GM23338 (cell line): Measurements from ENCODE around the gene ANKRD6. TPM values are rescaled to one million over a fixed set of nuclear protein-coding genes. Genes with fewer than 3 reads are reported as not detected.

Source experiments
- ATAC-seq: fragments of 200-7000 bp; cut with Tn5 transposase; 3 replicates; pipeline ENCODE4 v1.9.1; 2020
- DNase-seq: peaks from one replicate; pipeline ENCODE4 v3.0.0-alpha.2; 2015; ENCODE audit warnings: low spot score
- H2AFZ ChIP-seq: fragments of 200-600 bp; sonication (generic); 2 replicates; pipeline ENCODE4 v1.8.0; 2016; ENCODE audit warnings: antibody characterized with exemption, mild to moderate bottlenecking, moderate library complexity
- H3F3A ChIP-seq: fragments of 200-600 bp; sonication (generic); replicated peaks from 2 replicates; pipeline ENCODE4 v1.8.0; 2017; ENCODE audit warnings: antibody characterized with exemption, mixed run types, low read depth
- H3K27ac ChIP-seq: fragments of 200-600 bp; sonication (generic); 2 replicates; pipeline ENCODE4 v1.6.1; 2016; ENCODE audit warnings: low read depth
- H3K27me3 ChIP-seq: fragments of 200-600 bp; sonication (generic); 2 replicates; pipeline ENCODE4 v1.8.0; 2016; ENCODE audit warnings: mild to moderate bottlenecking, mixed run types, moderate library complexity; ENCODE audit not compliant: insufficient read depth
- H3K36me3 ChIP-seq: fragments of 200-600 bp; sonication (generic); 2 replicates; pipeline ENCODE4 v1.8.0; 2016; ENCODE audit warnings: mild to moderate bottlenecking; ENCODE audit not compliant: insufficient read depth
- H3K4me1 ChIP-seq: fragments of 200-600 bp; sonication (generic); 2 replicates; pipeline ENCODE4 v1.8.0; 2016; ENCODE audit warnings: mild to moderate bottlenecking, moderate library complexity; ENCODE audit not compliant: insufficient read depth
- H3K4me2 ChIP-seq: fragments of 200-600 bp; sonication (generic); 2 replicates; pipeline ENCODE4 v1.7.1; 2017; ENCODE audit warnings: mixed run types
- H3K4me3 ChIP-seq: fragments of 200-600 bp; sonication (generic); 2 replicates; pipeline ENCODE4 v1.6.1; 2016; ENCODE audit warnings: mixed run types
- H3K79me2 ChIP-seq: fragments of 200-600 bp; sonication (generic); replicated peaks from 2 replicates; pipeline ENCODE4 v1.8.0; 2017; ENCODE audit warnings: mild to moderate bottlenecking; ENCODE audit not compliant: insufficient read depth
- H3K9me2 ChIP-seq: fragments of 200-600 bp; sonication (generic); 2 replicates; pipeline ENCODE4 v1.8.0; 2017; ENCODE audit not compliant: insufficient read depth
- H4K20me1 ChIP-seq: fragments of 200-600 bp; sonication (generic); replicated peaks from 2 replicates; pipeline ENCODE4 v1.8.0; 2017; ENCODE audit warnings: mild to moderate bottlenecking; ENCODE audit not compliant: insufficient read depth
- H3K27ac Mint-ChIP-seq: 2 replicates; pipeline ENCODE4 v1.8.0; 2020; ENCODE audit warnings: inconsistent platforms, mild to moderate bottlenecking, moderate library complexity, mixed read lengths
- H3K27me3 Mint-ChIP-seq: 3 replicates; pipeline ENCODE4 v1.8.0; 2022; ENCODE audit warnings: low read depth, mild to moderate bottlenecking, moderate library complexity, mixed read lengths, inconsistent platforms; ENCODE audit not compliant: insufficient read depth, poor library complexity
- H3K36me3 Mint-ChIP-seq: 3 replicates; pipeline ENCODE4 v1.8.0; 2021; ENCODE audit warnings: low read depth, mild to moderate bottlenecking, inconsistent platforms, moderate library complexity, mixed read lengths
- H3K4me1 Mint-ChIP-seq: 3 replicates; pipeline ENCODE4 v1.8.0; 2020; ENCODE audit warnings: mild to moderate bottlenecking, inconsistent platforms, mixed read lengths
- H3K4me3 Mint-ChIP-seq: 3 replicates; pipeline ENCODE4 v1.8.0; 2021; ENCODE audit warnings: moderate library complexity, mild to moderate bottlenecking, inconsistent platforms, mixed read lengths
- H3K9me3 Mint-ChIP-seq: 3 replicates; pipeline ENCODE4 v1.8.0; 2020; ENCODE audit warnings: moderate library complexity, mild to moderate bottlenecking, inconsistent platforms, mixed read lengths
- CREB1 ChIP-seq: fragments of 250-450 bp; sonication (Bioruptor Pico); IDR thresholded peaks from 2 replicates; pipeline ENCODE4 v1.5.0; 2020; ENCODE audit warnings: low read depth, mild to moderate bottlenecking, moderate library complexity
- CTCF ChIP-seq, 2 experiments: fragments of 200-600 bp in 1 of 2; sonication (generic) in 1 of 2; conservative IDR thresholded peaks; 2 replicates each; pipeline versions ENCODE4 v1.5.1 to v1.6.1; 2016 to 2017; ENCODE audit warnings: antibody characterized with exemption in 2 of 2, low read depth in 2 of 2, mild to moderate bottlenecking in 2 of 2, moderate library complexity in 1 of 2
- ETS1 ChIP-seq: IDR thresholded peaks from 2 replicates; pipeline ENCODE4 v1.6.1; 2016; ENCODE audit warnings: antibody characterized with exemption
- EZH2 ChIP-seq: fragments of 200-600 bp; sonication (generic); IDR thresholded peaks from one replicate; pipeline ENCODE4 v1.8.0; 2017; ENCODE audit warnings: antibody characterized with exemption, mild to moderate bottlenecking, low read depth; ENCODE audit not compliant: unreplicated experiment
- EZH2phosphoT487 ChIP-seq: fragments of 200-600 bp; sonication (generic); IDR thresholded peaks from one replicate; pipeline ENCODE4 v1.8.1; 2018; ENCODE audit warnings: antibody characterized with exemption; ENCODE audit not compliant: unreplicated experiment
- JUNB ChIP-seq: IDR thresholded peaks from one replicate; pipeline ENCODE4 v1.6.1; 2016; ENCODE audit warnings: antibody characterized with exemption; ENCODE audit not compliant: unreplicated experiment
- NANOG ChIP-seq: IDR thresholded peaks from 2 replicates; pipeline ENCODE4 v1.6.1; 2016; ENCODE audit warnings: antibody characterized with exemption, borderline replicate concordance
- POLR2AphosphoS5 ChIP-seq: IDR thresholded peaks from 2 replicates; pipeline ENCODE4 v1.6.1; 2016; ENCODE audit warnings: antibody characterized with exemption, low read depth
- REST ChIP-seq: IDR thresholded peaks from one replicate; pipeline ENCODE4 v1.6.1; 2018; ENCODE audit warnings: antibody characterized with exemption; ENCODE audit not compliant: unreplicated experiment
- STAT1 ChIP-seq: IDR thresholded peaks from one replicate; pipeline ENCODE4 v1.6.1; 2016; ENCODE audit warnings: antibody characterized with exemption; ENCODE audit not compliant: unreplicated experiment
- ZNF114 ChIP-seq: fragments of 250-450 bp; sonication (Bioruptor Pico); IDR thresholded peaks from 2 replicates; pipeline ENCODE4 v1.5.0; 2020; ENCODE audit warnings: mild to moderate bottlenecking, moderate library complexity
- ZNF331 ChIP-seq: fragments of 250-450 bp; sonication (Bioruptor Pico); IDR thresholded peaks from 2 replicates; pipeline ENCODE4 v1.5.0; 2020; ENCODE audit warnings: low read depth, mild to moderate bottlenecking, moderate library complexity
- ZNF462 ChIP-seq: fragments of 250-450 bp; sonication (Bioruptor Pico); IDR thresholded peaks from 2 replicates; pipeline ENCODE4 v1.5.0; 2020; ENCODE audit warnings: mild to moderate bottlenecking, moderate library complexity
- polyA plus RNA-seq: library from polyadenylated mRNA; unstranded; fragments of >200 nt; fragmentation: Nextera tagmentation; extraction: Ambion mirVana; gene quantifications from 2 replicates; pipeline ENCODE4 v1.2.1, GENCODE V29; 2016
- total RNA-seq: library from RNA; depleted of rRNA; stranded (reverse); fragments of >200 nt; shearing (Covaris generic); gene quantifications from 2 replicates; pipeline ENCODE4 v1.2.3, GENCODE V29; 2014

The ANKRD6 gene
- total and polyA plus RNA-seq, 2 experiments from 2014 or later, result 3.2 to 9.2 TPM

GRCh38 chr6:89669002-89669401 lies 236.1 kb downstream of the ANKRD6 start:
- Histone ChIP-seq H3K36me3 (peaks cover 68% of the 10 kb centered on the region), H4K20me1 (no peaks in the 10 kb centered on the region), H3K27ac (peak overlapping the region; percentile 75)

More at GRCh38 chr6:89669002-89669401, 236.1 kb downstream of the ANKRD6 start:
- H3K36me3 Mint-ChIP-seq, result peaks cover 89% of the 10 kb centered on the region
- TF ChIP-seq ZNF114 (no peak), STAT1 (no peak), EZH2phosphoT487 (no peak), ZNF331 (CRISPR knock-in tag) (no peak), JUNB (no peak), CREB1 (no peak), POLR2AphosphoS5 (no peak), REST (no peak), NANOG (no peak), EZH2 (no peak), ETS1 (no peak), CTCF (conservative IDR thresholded peaks at IDR 0.05; ENCODE audit: low read depth in 2 of 2) (no peak), ZNF462 (CRISPR knock-in tag) (no peak)
- Histone ChIP-seq H3K4me2 (peak overlapping the region; percentile 2; the same call in 1 of the 2 replicates), H3K4me3 (no peak overlapping the region), H3K4me1 (peaks cover 25% of the 10 kb centered on the region), H3K9me2 (no peaks in the 10 kb centered on the region), H2AFZ (no peak overlapping the region), H3K27me3 (no peaks in the 10 kb centered on the region), H3F3A (peaks cover 12% of the 10 kb centered on the region; the same call in 1 of the 2 replicates), H3K79me2 (peaks cover 22% of the 10 kb centered on the region; the same call in 1 of the 2 replicates)
- peak; percentile 52 for ATAC-seq
- no peak for DNase-seq
- peak overlapping the region; percentile 91 for H3K27ac Mint-ChIP-seq
- peaks cover 32% of the 10 kb centered on the region for H3K4me1 Mint-ChIP-seq
- H3K4me3 Mint-ChIP-seq, result no peak overlapping the region
- peaks cover 7% of the 10 kb centered on the region for H3K27me3 Mint-ChIP-seq
- H3K9me3 Mint-ChIP-seq, result no peaks in the 10 kb centered on the region
